Osteoblast (primary cell): ENCODE results near the gene TMEM201. TPM values are rescaled to one million over a fixed set of nuclear protein-coding genes. Genes with fewer than 3 reads are reported as not detected.

Experiments used
- DNase-seq: peaks from one replicate; pipeline ENCODE4 v3.0.0; 2011; ENCODE audit warnings: low spot score, mixed read lengths; ENCODE audit not compliant: insufficient read length; ENCODE audit errors: missing footprints
- H2AFZ ChIP-seq: 2 replicates; pipeline ENCODE4 v1.6.0; 2011; ENCODE audit warnings: mild to moderate bottlenecking, low read length
- H3K27ac ChIP-seq: 2 replicates; pipeline ENCODE4 v1.5.1; 2011; ENCODE audit warnings: mild to moderate bottlenecking, low read depth, low read length, moderate library complexity
- H3K27me3 ChIP-seq: 2 replicates; pipeline ENCODE4 v1.6.0; 2012; ENCODE audit warnings: mild to moderate bottlenecking, control low read depth, inconsistent platforms, low read length, moderate library complexity; ENCODE audit not compliant: insufficient read depth
- H3K36me3 ChIP-seq: 2 replicates; pipeline ENCODE4 v1.5.1; 2011; ENCODE audit warnings: mild to moderate bottlenecking, low read length, control low read depth, moderate library complexity; ENCODE audit not compliant: insufficient read depth
- H3K4me1 ChIP-seq: 2 replicates; pipeline ENCODE4 v1.5.1; 2011; ENCODE audit warnings: mild to moderate bottlenecking, low read length, control low read depth, moderate library complexity; ENCODE audit not compliant: insufficient read depth
- H3K4me2 ChIP-seq: 2 replicates; pipeline ENCODE4 v1.6.0; 2011; ENCODE audit warnings: mild to moderate bottlenecking, low read length; ENCODE audit not compliant: insufficient read depth
- H3K4me3 ChIP-seq: fragments of 200-600 bp; sonication (generic); 3 replicates; pipeline ENCODE4 v1.5.1; 2012; ENCODE audit warnings: mild to moderate bottlenecking, low read length, inconsistent platforms; ENCODE audit not compliant: insufficient read depth
- H3K79me2 ChIP-seq: 2 replicates; pipeline ENCODE4 v1.6.0; 2012; ENCODE audit warnings: mild to moderate bottlenecking, low read length, control low read depth, inconsistent platforms; ENCODE audit not compliant: insufficient read depth
- H3K9me3 ChIP-seq: 2 replicates; pipeline ENCODE4 v1.5.1; 2011; ENCODE audit warnings: low read depth, low read length, control low read depth
- H4K20me1 ChIP-seq: 2 replicates; pipeline ENCODE4 v1.6.0; 2012; ENCODE audit warnings: mild to moderate bottlenecking, low read length, control low read depth; ENCODE audit not compliant: insufficient read depth
- total RNA-seq: library from RNA; depleted of rRNA; stranded (reverse); fragments of >200 nt; gene quantifications from 2 replicates; pipeline ENCODE4 v1.2.3, GENCODE V29; 2012
- TF ChIP-seq, protein P1 (sequence below): IDR thresholded peaks from 2 replicates; pipeline ENCODE4 v1.5.1; 2011; ENCODE audit warnings: mild to moderate bottlenecking, low read depth, low read length, moderate library complexity; ENCODE audit errors: extremely low read depth

TMEM201 gene
- total RNA-seq, 1 donor, result 6.2 TPM

DNA sequence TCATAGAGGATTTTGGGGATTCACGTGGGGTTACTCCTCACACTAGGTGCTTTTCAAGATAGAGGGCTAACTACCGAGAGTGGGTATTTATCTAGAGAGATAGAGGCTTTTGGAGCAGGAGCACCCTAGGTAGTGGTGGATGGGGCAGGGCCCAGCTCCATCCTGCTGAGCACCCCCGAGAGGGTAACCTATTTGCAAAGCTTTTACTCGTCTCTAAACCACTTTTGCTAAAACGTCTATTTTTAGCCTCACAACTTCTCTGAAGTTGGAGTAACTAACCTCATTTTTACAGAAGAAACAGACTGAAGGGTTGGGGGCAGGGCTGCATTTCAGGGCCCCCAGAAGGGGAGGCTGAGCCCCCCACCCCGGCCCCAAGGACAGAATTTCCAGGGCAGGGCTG lies 50.5 kb downstream of the TMEM201 start:
- TF ChIP-seq, protein P1, sequence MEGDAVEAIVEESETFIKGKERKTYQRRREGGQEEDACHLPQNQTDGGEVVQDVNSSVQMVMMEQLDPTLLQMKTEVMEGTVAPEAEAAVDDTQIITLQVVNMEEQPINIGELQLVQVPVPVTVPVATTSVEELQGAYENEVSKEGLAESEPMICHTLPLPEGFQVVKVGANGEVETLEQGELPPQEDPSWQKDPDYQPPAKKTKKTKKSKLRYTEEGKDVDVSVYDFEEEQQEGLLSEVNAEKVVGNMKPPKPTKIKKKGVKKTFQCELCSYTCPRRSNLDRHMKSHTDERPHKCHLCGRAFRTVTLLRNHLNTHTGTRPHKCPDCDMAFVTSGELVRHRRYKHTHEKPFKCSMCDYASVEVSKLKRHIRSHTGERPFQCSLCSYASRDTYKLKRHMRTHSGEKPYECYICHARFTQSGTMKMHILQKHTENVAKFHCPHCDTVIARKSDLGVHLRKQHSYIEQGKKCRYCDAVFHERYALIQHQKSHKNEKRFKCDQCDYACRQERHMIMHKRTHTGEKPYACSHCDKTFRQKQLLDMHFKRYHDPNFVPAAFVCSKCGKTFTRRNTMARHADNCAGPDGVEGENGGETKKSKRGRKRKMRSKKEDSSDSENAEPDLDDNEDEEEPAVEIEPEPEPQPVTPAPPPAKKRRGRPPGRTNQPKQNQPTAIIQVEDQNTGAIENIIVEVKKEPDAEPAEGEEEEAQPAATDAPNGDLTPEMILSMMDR, result no peak
- Histone ChIP-seq H3K27me3 (peaks cover 5% of the 10 kb centered on the region), H3K4me1 (no peaks in the 10 kb centered on the region), H3K27ac (no peak overlapping the region), H3K9me3 (no peaks in the 10 kb centered on the region), H3K79me2 (no peaks in the 10 kb centered on the region), H4K20me1 (no peaks in the 10 kb centered on the region), H3K4me2 (no peak overlapping the region), H3K4me3 (no peak overlapping the region), H2AFZ (no peak overlapping the region), H3K36me3 (no peaks in the 10 kb centered on the region)
- DNase-seq, result peak; percentile 18

DNA sequence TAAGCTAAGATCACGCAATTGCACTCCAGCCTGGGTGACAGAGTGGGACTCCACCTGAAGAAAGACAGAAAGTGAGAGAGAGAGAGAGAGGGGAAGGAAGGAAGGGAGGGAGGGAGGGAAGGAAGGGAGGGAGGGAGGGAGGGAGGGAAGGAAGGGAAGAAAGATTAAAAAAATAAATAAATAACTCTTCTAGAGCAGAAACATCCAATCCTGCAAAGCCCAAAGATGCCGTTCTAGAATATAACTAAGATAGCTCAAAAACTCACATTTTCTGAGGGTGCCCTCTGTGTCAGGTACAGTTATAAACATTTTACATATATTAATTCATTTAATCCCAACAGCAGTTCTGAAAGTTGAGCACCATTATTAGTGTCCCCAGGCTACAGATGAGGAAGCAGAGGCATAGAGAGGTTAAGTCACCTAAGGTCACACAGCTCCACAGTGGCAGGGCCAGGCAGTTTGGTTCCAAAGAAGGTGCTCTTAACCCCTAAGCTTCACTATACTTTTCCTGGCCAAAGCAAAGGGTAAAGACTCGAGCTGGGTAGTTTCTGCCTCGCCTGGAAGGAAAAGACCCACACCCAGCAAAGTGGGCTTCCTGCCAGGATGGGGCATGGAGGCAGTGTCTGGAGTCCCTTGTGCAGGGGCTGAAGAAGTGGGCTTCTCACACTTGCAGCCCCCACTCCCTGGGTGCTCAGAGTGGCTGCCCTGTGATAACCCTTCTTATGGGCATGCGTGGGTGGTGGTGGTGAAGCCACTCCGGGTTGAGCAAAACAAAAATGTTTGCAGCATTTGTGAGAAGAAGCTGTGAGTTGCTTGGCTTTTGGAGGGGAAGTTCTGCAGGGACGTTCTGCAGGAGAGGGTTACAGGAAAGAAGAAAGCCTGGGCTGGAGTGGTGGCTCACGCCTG lies 54.9 kb downstream of the TMEM201 start:
- Histone ChIP-seq H3K27ac (no peak overlapping the region), H2AFZ (no peak overlapping the region), H3K79me2 (no peaks in the 10 kb centered on the region), H3K27me3 (peaks cover 5% of the 10 kb centered on the region), H4K20me1 (no peaks in the 10 kb centered on the region), H3K4me3 (no peak overlapping the region), H3K4me1 (no peaks in the 10 kb centered on the region), H3K4me2 (no peak overlapping the region), H3K9me3 (no peaks in the 10 kb centered on the region), H3K36me3 (no peaks in the 10 kb centered on the region)
- DNase-seq, result no peak
- TF ChIP-seq, protein P1, result no peak

DNA sequence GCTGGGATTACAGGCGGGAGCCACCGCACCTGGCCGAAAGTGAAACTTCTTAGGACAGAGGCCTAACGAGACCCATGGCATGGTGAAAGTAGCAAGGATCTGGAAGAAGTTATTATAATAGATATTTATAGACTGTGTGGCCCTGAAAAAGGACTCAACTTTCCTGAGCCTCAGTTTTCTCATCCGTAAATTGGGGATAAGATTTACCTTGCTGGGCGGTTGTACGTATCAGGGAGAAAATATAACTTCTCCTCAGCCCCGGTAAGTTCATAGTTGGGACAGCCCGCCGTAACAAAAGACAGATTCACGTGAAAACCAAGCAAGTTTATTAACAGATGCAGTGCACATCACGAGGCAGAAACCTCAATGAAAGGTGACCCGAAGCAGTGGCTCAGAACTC lies 57.3 kb downstream of the TMEM201 start:
- Histone ChIP-seq H3K4me2 (no peak overlapping the region), H3K9me3 (no peaks in the 10 kb centered on the region), H3K79me2 (no peaks in the 10 kb centered on the region)

DNA sequence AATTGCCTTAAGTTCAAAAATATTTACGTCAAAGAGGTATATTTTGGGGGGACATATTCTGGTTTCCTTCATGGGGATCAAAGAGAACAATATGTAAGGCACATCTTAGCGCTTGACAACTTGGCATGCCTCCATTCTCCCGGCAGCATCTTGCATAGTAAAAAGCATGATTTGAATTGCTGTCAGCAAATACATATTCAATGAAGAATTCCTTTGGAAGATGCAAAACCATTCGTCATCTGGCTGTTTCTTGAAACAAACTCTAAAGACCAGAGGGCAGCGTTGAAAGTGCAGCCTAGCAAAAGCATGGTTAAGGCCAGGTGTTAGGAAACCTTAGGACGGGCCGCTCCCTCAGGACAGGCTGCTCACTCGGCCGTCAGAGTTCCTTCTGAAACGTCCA lies 59.5 kb downstream of the TMEM201 start:
- H2AFZ ChIP-seq, result no peak overlapping the region
- H4K20me1 ChIP-seq, result no peaks in the 10 kb centered on the region
- peaks cover 19% of the 10 kb centered on the region for H3K27me3 ChIP-seq
- H3K36me3 ChIP-seq, result no peaks in the 10 kb centered on the region
- no peaks in the 10 kb centered on the region for H3K9me3 ChIP-seq
- no peak for DNase-seq
- no peak overlapping the region for H3K4me3 ChIP-seq
- no peak overlapping the region for H3K4me2 ChIP-seq
- TF ChIP-seq, protein P1, result no peak
- no peak overlapping the region for H3K27ac ChIP-seq
- H3K79me2 ChIP-seq, result no peaks in the 10 kb centered on the region
- H3K4me1 ChIP-seq, result peaks cover 4% of the 10 kb centered on the region

More for the DNA sequence above, 57.3 kb downstream of the TMEM201 start:
- Histone ChIP-seq H4K20me1 (no peaks in the 10 kb centered on the region), H3K4me1 (no peaks in the 10 kb centered on the region), H2AFZ (no peak overlapping the region), H3K36me3 (no peaks in the 10 kb centered on the region), H3K27me3 (peaks cover 6% of the 10 kb centered on the region), H3K27ac (no peak overlapping the region), H3K4me3 (no peak overlapping the region)
- peak; percentile 38 for DNase-seq
- TF ChIP-seq, protein P1, result no peak
